ENCODE measurements around the gene TMEM72. TPM values are rescaled to one million over a fixed set of nuclear protein-coding genes. Genes with fewer than 3 reads are reported as not detected.

Gene TMEM72
- total RNA-seq, 1 experiment from 2014 or later: not detected

DNA sequence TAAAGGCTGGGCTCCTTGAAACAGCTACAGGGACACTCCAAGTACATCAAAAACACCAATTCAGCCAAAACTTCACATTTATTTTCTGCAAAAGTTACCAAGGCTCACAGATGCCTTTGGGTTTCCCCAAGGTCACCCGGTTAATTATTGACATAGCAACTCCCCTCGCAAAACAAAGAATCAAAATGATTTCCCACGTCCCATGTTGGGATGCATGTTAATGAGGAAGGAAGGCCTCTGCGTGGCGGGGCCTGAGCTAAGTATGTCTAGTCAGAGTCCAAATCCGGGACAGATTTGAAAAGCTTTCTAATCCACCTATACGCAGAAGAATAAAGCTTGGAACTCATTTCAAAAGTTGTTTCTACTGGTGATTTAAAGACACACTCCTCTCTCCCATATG is 535 bp upstream of the TMEM72 start:
- DNase-seq (ENCODE audit: low read depth, low spot score): no peak
- POLR2A ChIA-PET: no interaction called here
- H2AFZ ChIP-seq (ENCODE audit: low read depth, low read length, poor library complexity, severe bottlenecking): no peak overlapping the region
- H4K20me1 ChIP-seq (ENCODE audit: insufficient read depth): no peaks in the 10 kb centered on the region
- no peak for ATAC-seq
- intact Hi-C loops (cut with micrococcal nuclease): no loop called here
- RAD21 ChIA-PET (ENCODE audit: low non-redundant PET in 1 of 2, low total read pairs in 2 of 2, uncharacterized antibody in 2 of 2, unreplicated experiment in 2 of 2): no interaction called here
- H3K9me3 ChIP-seq (ENCODE audit: control insufficient read depth in 1 of 2, insufficient read depth in 1 of 2, low read depth in 1 of 2, low read length in 2 of 2): no peaks in the 10 kb centered on the region
- CTCF ChIA-PET: no interaction called here
- BruUV-seq (replicated peaks): no TSS peak
- H3K27me3 ChIP-seq (ENCODE audit: insufficient read depth, low read length): peaks cover 21% of the 10 kb centered on the region; the same call in 1 of the 2 replicates
- H3K79me2 ChIP-seq (ENCODE audit: insufficient read depth, low read length): no peaks in the 10 kb centered on the region
- H3K9ac ChIP-seq (ENCODE audit: low read length): no peak overlapping the region
- H3K4me3 ChIP-seq (replicated peaks in 1 of 2; ENCODE audit: low read depth in 1 of 2, low read length in 2 of 2): no peak overlapping the region
- no peak for TF ChIP-seq EGR1 (IDR thresholded peaks at IDR 0.05; ENCODE audit: low read depth)
- no peaks in the 10 kb centered on the region for H3K36me3 ChIP-seq (ENCODE audit: control insufficient read depth in 1 of 2, insufficient read depth in 2 of 2, low read length in 2 of 2)
- no peak overlapping the region for H3K4me2 ChIP-seq (ENCODE audit: low read length)
- H3K27ac ChIP-seq (ENCODE audit: low read depth, low read length): no peak overlapping the region
- no peaks in the 10 kb centered on the region for H3K9me2 ChIP-seq (ENCODE audit: insufficient read depth)
- H3K4me1 ChIP-seq (ENCODE audit: control insufficient read depth in 1 of 2, insufficient read depth in 2 of 2, low read length in 2 of 2): peaks cover 7 to 13% of the 10 kb centered on the region in 2 experiments; a peak in 2 of 4 replicates

DNA sequence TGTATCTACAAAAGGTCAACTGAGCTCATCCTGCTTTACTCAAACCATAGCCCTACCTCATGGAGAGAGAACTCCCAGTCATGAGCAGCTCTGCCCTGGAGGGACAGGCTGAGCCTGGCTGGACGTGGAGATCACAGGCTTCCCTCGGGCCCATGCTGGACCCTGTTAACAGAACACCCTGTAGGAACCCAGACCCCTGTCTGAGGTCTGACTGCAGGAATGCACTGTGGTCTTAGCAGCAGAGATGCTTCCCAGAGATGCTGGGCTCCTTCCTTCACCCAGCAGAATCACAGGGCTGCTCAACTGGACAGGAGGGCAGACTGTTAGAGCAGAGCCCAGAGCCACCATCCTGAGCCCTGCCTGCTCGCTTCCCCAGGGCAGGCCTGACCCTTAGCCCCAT is 814 bp downstream of the TMEM72 start:
- POLR2A ChIA-PET: no interaction called here
- H3K27me3 ChIP-seq (ENCODE audit: insufficient read depth, low read length): peaks cover 10% of the 10 kb centered on the region; the same call in 1 of the 2 replicates
- H2AFZ ChIP-seq (ENCODE audit: low read depth, low read length, poor library complexity, severe bottlenecking): no peak overlapping the region
- no peak overlapping the region for H3K4me2 ChIP-seq (ENCODE audit: low read length)
- H3K9ac ChIP-seq (ENCODE audit: low read length): no peak overlapping the region
- no peaks in the 10 kb centered on the region for H3K79me2 ChIP-seq (ENCODE audit: insufficient read depth, low read length)
- CTCF ChIA-PET: no interaction called here
- no peaks in the 10 kb centered on the region for H3K9me3 ChIP-seq (ENCODE audit: control insufficient read depth in 1 of 2, insufficient read depth in 1 of 2, low read depth in 1 of 2, low read length in 2 of 2)
- intact Hi-C loops (cut with micrococcal nuclease): no loop called here
- no peak for ATAC-seq
- no peak overlapping the region for H3K4me3 ChIP-seq (replicated peaks in 1 of 2; ENCODE audit: low read depth in 1 of 2, low read length in 2 of 2)
- RAD21 ChIA-PET (ENCODE audit: low non-redundant PET in 1 of 2, low total read pairs in 2 of 2, uncharacterized antibody in 2 of 2, unreplicated experiment in 2 of 2): no interaction called here
- H4K20me1 ChIP-seq (ENCODE audit: insufficient read depth): no peaks in the 10 kb centered on the region
- no peak for TF ChIP-seq EZH2phosphoT487 (IDR thresholded peaks at IDR 0.05; ENCODE audit: borderline replicate concordance)
- TF ChIP-seq, protein P1, sequence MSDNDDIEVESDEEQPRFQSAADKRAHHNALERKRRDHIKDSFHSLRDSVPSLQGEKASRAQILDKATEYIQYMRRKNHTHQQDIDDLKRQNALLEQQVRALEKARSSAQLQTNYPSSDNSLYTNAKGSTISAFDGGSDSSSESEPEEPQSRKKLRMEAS (IDR thresholded peaks at IDR 0.05): no peak
- TF ChIP-seq POLR2AphosphoS5 (IDR thresholded peaks at IDR 0.05; ENCODE audit: low read depth, low read length): no peak
- no peak for TF ChIP-seq FOSL1 (IDR thresholded peaks at IDR 0.05; ENCODE audit: low read depth)
- no peak for TF ChIP-seq SP1 (IDR thresholded peaks at IDR 0.05; ENCODE audit: low read depth)
- TF ChIP-seq EZH2 (IDR thresholded peaks at IDR 0.05): no peak
- no peak for TF ChIP-seq CBX3 (IDR thresholded peaks at IDR 0.05; ENCODE audit: low read depth)
- TF ChIP-seq, protein P2, sequence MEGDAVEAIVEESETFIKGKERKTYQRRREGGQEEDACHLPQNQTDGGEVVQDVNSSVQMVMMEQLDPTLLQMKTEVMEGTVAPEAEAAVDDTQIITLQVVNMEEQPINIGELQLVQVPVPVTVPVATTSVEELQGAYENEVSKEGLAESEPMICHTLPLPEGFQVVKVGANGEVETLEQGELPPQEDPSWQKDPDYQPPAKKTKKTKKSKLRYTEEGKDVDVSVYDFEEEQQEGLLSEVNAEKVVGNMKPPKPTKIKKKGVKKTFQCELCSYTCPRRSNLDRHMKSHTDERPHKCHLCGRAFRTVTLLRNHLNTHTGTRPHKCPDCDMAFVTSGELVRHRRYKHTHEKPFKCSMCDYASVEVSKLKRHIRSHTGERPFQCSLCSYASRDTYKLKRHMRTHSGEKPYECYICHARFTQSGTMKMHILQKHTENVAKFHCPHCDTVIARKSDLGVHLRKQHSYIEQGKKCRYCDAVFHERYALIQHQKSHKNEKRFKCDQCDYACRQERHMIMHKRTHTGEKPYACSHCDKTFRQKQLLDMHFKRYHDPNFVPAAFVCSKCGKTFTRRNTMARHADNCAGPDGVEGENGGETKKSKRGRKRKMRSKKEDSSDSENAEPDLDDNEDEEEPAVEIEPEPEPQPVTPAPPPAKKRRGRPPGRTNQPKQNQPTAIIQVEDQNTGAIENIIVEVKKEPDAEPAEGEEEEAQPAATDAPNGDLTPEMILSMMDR (IDR thresholded peaks at IDR 0.05 in 2 of 3, conservative IDR thresholded peaks at IDR 0.05 in 1 of 3; ENCODE audit: borderline replicate concordance in 1 of 3, insufficient read depth in 1 of 3, low read depth in 2 of 3, low read length in 2 of 3): no peak
- TF ChIP-seq SIN3A (IDR thresholded peaks at IDR 0.05; ENCODE audit: low read depth): no peak
- no peak for TF ChIP-seq ZNF274 (IDR thresholded peaks at IDR 0.05; ENCODE audit: low read depth, low read length)
- TF ChIP-seq ELF1 (IDR thresholded peaks at IDR 0.05; ENCODE audit: borderline replicate concordance, low read depth): no peak
- TF ChIP-seq SRF (IDR thresholded peaks at IDR 0.05; ENCODE audit: low read depth): no peak
- TF ChIP-seq, protein P3, sequence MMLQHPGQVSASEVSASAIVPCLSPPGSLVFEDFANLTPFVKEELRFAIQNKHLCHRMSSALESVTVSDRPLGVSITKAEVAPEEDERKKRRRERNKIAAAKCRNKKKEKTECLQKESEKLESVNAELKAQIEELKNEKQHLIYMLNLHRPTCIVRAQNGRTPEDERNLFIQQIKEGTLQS (IDR thresholded peaks at IDR 0.05): no peak
- no peak for TF ChIP-seq JUND (IDR thresholded peaks at IDR 0.05)
- TF ChIP-seq, protein P4, sequence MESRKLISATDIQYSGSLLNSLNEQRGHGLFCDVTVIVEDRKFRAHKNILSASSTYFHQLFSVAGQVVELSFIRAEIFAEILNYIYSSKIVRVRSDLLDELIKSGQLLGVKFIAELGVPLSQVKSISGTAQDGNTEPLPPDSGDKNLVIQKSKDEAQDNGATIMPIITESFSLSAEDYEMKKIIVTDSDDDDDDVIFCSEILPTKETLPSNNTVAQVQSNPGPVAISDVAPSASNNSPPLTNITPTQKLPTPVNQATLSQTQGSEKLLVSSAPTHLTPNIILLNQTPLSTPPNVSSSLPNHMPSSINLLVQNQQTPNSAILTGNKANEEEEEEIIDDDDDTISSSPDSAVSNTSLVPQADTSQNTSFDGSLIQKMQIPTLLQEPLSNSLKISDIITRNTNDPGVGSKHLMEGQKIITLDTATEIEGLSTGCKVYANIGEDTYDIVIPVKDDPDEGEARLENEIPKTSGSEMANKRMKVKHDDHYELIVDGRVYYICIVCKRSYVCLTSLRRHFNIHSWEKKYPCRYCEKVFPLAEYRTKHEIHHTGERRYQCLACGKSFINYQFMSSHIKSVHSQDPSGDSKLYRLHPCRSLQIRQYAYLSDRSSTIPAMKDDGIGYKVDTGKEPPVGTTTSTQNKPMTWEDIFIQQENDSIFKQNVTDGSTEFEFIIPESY (IDR thresholded peaks at IDR 0.05; ENCODE audit: extremely low read depth, insufficient replicate concordance, low read length): no peak
- H3K27ac ChIP-seq (ENCODE audit: low read depth, low read length): no peak overlapping the region
- DNase-seq (ENCODE audit: low read depth, low spot score): no peak
- peaks cover 7 to 13% of the 10 kb centered on the region in 2 experiments; a peak in 2 of 4 replicates for H3K4me1 ChIP-seq (ENCODE audit: control insufficient read depth in 1 of 2, insufficient read depth in 2 of 2, low read length in 2 of 2)
- H3K9me2 ChIP-seq (ENCODE audit: insufficient read depth): no peaks in the 10 kb centered on the region
- no TSS peak for BruUV-seq (replicated peaks)
- H3K36me3 ChIP-seq (ENCODE audit: control insufficient read depth in 1 of 2, insufficient read depth in 2 of 2, low read length in 2 of 2): no peaks in the 10 kb centered on the region

All from HCT116 (cell line).